DND-41 (cell line): ENCODE data around the gene VPS11.

Source experiments
- EZH2 ChIP-seq: IDR thresholded peaks from 3 replicates; pipeline ENCODE4 v1.6.1; 2012; ENCODE audit warnings: borderline replicate concordance, low read depth, mild to moderate bottlenecking, moderate library complexity, low read length, inconsistent platforms; ENCODE audit not compliant: severe bottlenecking
- TF ChIP-seq, protein P1 (sequence below): IDR thresholded peaks from 2 replicates; pipeline ENCODE4 v1.5.1; 2012; ENCODE audit warnings: borderline replicate concordance, low read length, moderate library complexity, mild to moderate bottlenecking; ENCODE audit not compliant: poor library complexity, severe bottlenecking; ENCODE audit errors: extremely low read depth

DNA sequence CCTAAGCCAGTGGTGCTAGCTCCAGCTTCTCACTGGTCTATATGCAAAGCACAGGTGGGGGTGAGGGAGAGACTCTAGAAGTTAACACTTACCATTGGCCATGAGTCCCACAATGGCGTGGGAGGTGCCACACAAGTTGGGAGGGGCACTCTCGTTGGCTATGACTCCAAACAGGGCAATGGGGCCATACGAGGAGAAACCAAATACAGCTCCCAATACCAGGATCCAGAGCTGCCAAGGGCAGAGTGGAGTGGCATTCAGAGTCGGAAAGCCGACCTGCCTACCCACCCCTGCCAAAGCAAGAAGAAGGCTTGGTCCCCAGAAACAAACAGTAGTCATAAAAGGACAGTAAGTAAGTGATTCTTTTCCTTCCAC is 42.5 kb upstream of the VPS11 start:
- TF ChIP-seq EZH2 = no peak
- TF ChIP-seq, protein P1, sequence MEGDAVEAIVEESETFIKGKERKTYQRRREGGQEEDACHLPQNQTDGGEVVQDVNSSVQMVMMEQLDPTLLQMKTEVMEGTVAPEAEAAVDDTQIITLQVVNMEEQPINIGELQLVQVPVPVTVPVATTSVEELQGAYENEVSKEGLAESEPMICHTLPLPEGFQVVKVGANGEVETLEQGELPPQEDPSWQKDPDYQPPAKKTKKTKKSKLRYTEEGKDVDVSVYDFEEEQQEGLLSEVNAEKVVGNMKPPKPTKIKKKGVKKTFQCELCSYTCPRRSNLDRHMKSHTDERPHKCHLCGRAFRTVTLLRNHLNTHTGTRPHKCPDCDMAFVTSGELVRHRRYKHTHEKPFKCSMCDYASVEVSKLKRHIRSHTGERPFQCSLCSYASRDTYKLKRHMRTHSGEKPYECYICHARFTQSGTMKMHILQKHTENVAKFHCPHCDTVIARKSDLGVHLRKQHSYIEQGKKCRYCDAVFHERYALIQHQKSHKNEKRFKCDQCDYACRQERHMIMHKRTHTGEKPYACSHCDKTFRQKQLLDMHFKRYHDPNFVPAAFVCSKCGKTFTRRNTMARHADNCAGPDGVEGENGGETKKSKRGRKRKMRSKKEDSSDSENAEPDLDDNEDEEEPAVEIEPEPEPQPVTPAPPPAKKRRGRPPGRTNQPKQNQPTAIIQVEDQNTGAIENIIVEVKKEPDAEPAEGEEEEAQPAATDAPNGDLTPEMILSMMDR = no peak
